Sciatic nerve (tissue), 2 donors: ENCODE measurements around the gene LMF2. TPM values are rescaled to one million over a fixed set of nuclear protein-coding genes. Genes with fewer than 3 reads are reported as not detected.

ENCODE experiments used
- ATAC-seq: fragments of 200-7000 bp; cut with Tn5 transposase; one replicate; pipeline ENCODE4 v1.9.1; 2020; ENCODE audit warnings: mild to moderate bottlenecking, moderate library complexity
- DNase-seq: peaks from one replicate; pipeline ENCODE4 v3.0.0-alpha.2; 2020; ENCODE audit warnings: low spot score
- intact Hi-C: fragments of 100-400 bp; cut with DNase I; formaldehyde crosslinking; loops from one replicate; pipeline ENCODE4 v1.14.2; 2022
- total RNA-seq: library from RNA; stranded (reverse); fragmentation: NEBNext Ultra II Directional; extraction: Animal tissue kit (Norgen Biotek cat#: 25700); gene quantifications from one replicate; pipeline ENCODE4 v1.2.1, GENCODE V29; 2021
- donor health status: DM: no; HTN: no; CAD: no.
- donor health status: DM: no; HTN: no; CAD: no.

The LMF2 gene
- total RNA-seq, 1 donor from 2014 or later, result 48.4 TPM

GRCh38 chr22:50488886-50489285 is 18.6 kb downstream of the LMF2 start:
- DNase-seq (no peak), ATAC-seq (no peak)
- intact Hi-C loops, result no loop called here

- DNase-seq (no peak), ATAC-seq (no peak)
- intact Hi-C loops, result no loop called here
Observed at GRCh38 chr22:50488006-50488677, 19.4 kb downstream of the LMF2 start.

- ATAC-seq (no peak), DNase-seq (no peak)
- intact Hi-C loops, result no loop called here
Observed at GRCh38 chr22:50487290-50488005, 20.1 kb downstream of the LMF2 start.

GRCh38 chr22:50486561-50487289 is 20.8 kb downstream of the LMF2 start, which contains the start of gene MIOX:
Gene MIOX (plus strand): TSS chr22:50486859. CDS start chr22:50486898, 39 bp downstream.
- DNase-seq, result no peak

GRCh38 chr22:50485221-50486131 is 22.0 kb downstream of the LMF2 start:
- DNase-seq (no peak), ATAC-seq (no peak)
- intact Hi-C loops, result no loop called here

More at GRCh38 chr22:50486561-50487289, 20.8 kb downstream of the LMF2 start, which contains the start of gene MIOX:
- intact Hi-C loops, result no loop called here
- ATAC-seq, result no peak

- intact Hi-C loops, result no loop called here
- no peak for DNase-seq
- no peak for ATAC-seq
Observed at GRCh38 chr22:50483977-50484853, 23.3 kb downstream of the LMF2 start.

GRCh38 chr22:50483556-50483955 is 23.9 kb downstream of the LMF2 start:
- DNase-seq, result no peak
- intact Hi-C loops, result no loop called here
- ATAC-seq, result no peak

- ATAC-seq (no peak), DNase-seq (no peak)
- intact Hi-C loops, result no loop called here
Observed at GRCh38 chr22:50483106-50483505, 24.4 kb downstream of the LMF2 start.

GRCh38 chr22:50482107-50483074 is 25.1 kb downstream of the LMF2 start:
- DNase-seq, result no peak
- ATAC-seq, result no peak
- intact Hi-C loops, result no loop called here

GRCh38 chr22:50481440-50482106 is 25.9 kb downstream of the LMF2 start, which contains the start of gene ADM2:
Gene ADM2 (plus strand): TSS chr22:50481543. CDS start chr22:50481848, 305 bp downstream.
- DNase-seq (no peak), ATAC-seq (no peak)
- intact Hi-C loops, result no loop called here

GRCh38 chr22:50481045-50481439 is 26.5 kb downstream of the LMF2 start:
- no peak for ATAC-seq

GRCh38 chr22:50479721-50480120 is 27.8 kb downstream of the LMF2 start:
- intact Hi-C loops, result no loop called here
- ATAC-seq, result no peak
- DNase-seq, result no peak

More at GRCh38 chr22:50481045-50481439, 26.5 kb downstream of the LMF2 start:
- intact Hi-C loops, result no loop called here
- no peak for DNase-seq

- ATAC-seq, result no peak
- DNase-seq, result no peak
- intact Hi-C loops, result no loop called here
Observed at GRCh38 chr22:50477923-50478322, 29.6 kb downstream of the LMF2 start.

GRCh38 chr22:50476868-50477267 is 30.6 kb downstream of the LMF2 start:
- intact Hi-C loops, result no loop called here

GRCh38 chr22:50475652-50476002 is 31.9 kb downstream of the LMF2 start:
- intact Hi-C loops, result no loop called here
- DNase-seq (no peak), ATAC-seq (peak; percentile 1)

More at GRCh38 chr22:50476868-50477267, 30.6 kb downstream of the LMF2 start:
- no peak for ATAC-seq
- DNase-seq, result no peak
